Measurements from ENCODE around the gene CYGB. TPM values are rescaled to one million over a fixed set of nuclear protein-coding genes. Genes with fewer than 3 reads are reported as not detected.
"Not testable (repeated sequence)": the region's sequence is repeated elsewhere in the genome, so short reads cannot be mapped to it uniquely, and the experiment has no call there.

The CYGB gene
- total RNA-seq, 1 donor from 2014 or later: 9.1 TPM

DNA sequence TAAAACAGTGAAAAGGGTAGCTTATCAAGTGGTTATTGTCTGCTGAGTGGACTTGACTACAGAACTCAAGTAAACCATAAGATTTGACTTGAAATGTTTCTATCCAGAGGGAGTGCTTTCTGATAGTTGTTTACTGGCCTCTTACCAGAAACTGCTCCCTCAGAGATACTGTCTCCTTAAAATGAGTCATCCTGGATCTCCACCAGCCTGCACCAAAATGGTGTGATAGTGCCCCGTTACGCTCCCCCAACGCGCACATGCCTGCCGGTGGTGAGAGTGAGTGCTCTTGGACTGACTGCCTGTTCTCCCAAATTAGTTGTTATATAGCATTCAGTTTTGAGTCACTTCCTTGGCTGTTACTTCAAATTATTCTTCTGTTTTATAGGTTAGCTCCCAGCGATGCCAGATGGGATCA, 25.2 kb upstream of the CYGB start:
- Mint-ChIP-seq H3K9me3 (ENCODE audit: unreplicated experiment) (no peaks in the 10 kb centered on the region), H3K36me3 (ENCODE audit: unreplicated experiment) (peaks cover 25% of the 10 kb centered on the region), H3K27ac (ENCODE audit: unreplicated experiment) (no peak overlapping the region), H3K4me3 (ENCODE audit: unreplicated experiment) (no peak overlapping the region), H3K4me1 (ENCODE audit: unreplicated experiment) (peaks cover 28% of the 10 kb centered on the region), H3K27me3 (ENCODE audit: unreplicated experiment) (no peaks in the 10 kb centered on the region)
- DNase-seq (ENCODE audit: extremely low spot score, unreplicated experiment): no peak
- TF ChIP-seq, protein P1, sequence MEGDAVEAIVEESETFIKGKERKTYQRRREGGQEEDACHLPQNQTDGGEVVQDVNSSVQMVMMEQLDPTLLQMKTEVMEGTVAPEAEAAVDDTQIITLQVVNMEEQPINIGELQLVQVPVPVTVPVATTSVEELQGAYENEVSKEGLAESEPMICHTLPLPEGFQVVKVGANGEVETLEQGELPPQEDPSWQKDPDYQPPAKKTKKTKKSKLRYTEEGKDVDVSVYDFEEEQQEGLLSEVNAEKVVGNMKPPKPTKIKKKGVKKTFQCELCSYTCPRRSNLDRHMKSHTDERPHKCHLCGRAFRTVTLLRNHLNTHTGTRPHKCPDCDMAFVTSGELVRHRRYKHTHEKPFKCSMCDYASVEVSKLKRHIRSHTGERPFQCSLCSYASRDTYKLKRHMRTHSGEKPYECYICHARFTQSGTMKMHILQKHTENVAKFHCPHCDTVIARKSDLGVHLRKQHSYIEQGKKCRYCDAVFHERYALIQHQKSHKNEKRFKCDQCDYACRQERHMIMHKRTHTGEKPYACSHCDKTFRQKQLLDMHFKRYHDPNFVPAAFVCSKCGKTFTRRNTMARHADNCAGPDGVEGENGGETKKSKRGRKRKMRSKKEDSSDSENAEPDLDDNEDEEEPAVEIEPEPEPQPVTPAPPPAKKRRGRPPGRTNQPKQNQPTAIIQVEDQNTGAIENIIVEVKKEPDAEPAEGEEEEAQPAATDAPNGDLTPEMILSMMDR (IDR thresholded peaks at IDR 0.05): no peak

DNA sequence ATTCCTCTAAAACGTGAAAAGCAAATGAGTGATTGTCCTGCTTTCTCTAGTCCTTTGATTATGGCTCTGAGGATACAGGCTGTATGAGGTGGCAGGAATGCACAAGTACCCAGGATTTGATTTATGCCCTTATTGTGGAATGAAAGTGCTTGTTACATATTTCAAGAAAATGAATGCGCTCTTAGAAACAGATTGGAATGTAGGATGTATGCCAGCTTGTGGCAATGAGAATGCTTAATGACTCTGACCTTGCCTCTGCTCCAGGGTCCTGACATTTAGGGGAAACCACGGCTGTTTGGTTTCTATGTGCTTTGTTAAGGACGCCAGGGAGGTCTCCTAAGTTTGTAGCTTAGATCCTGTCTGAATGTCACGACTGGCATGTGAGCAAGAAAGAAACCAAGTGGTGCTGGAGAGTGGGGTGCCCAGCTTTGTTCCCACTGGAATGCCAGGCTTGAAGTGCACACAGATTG, 24.3 kb upstream of the CYGB start:
- no peaks in the 10 kb centered on the region for H3K9me3 Mint-ChIP-seq (ENCODE audit: unreplicated experiment)
- TF ChIP-seq, protein P1 (IDR thresholded peaks at IDR 0.05): no peak
- DNase-seq (ENCODE audit: extremely low spot score, unreplicated experiment): no peak
- no peak overlapping the region for H3K27ac Mint-ChIP-seq (ENCODE audit: unreplicated experiment)
- H3K27me3 Mint-ChIP-seq (ENCODE audit: unreplicated experiment): no peaks in the 10 kb centered on the region
- peaks cover 32% of the 10 kb centered on the region for H3K4me1 Mint-ChIP-seq (ENCODE audit: unreplicated experiment)
- no peak overlapping the region for H3K4me3 Mint-ChIP-seq (ENCODE audit: unreplicated experiment)
- peaks cover 25% of the 10 kb centered on the region for H3K36me3 Mint-ChIP-seq (ENCODE audit: unreplicated experiment)

DNA sequence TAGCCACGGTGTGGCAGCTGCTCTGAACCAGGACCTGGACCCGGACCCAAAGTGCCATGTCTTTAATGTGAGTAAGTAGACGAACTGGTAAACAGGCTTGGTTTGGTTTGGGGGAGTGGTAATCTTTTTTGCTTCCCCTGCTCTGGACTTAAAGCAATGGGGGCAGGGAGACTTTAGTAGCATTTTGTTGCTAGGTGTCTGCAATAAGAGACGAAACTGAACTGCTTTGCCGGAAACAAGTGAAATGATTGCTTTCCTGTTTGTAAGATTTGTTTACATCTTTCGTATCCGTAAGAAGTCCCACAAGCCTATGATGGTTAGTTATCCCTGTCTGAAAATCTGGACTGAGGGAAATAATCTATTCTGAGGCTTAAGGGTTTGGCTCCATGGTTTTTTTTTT, 23.8 kb upstream of the CYGB start:
- Mint-ChIP-seq H3K9me3 (ENCODE audit: unreplicated experiment) (no peaks in the 10 kb centered on the region), H3K27ac (ENCODE audit: unreplicated experiment) (no peak overlapping the region), H3K4me1 (ENCODE audit: unreplicated experiment) (peaks cover 36% of the 10 kb centered on the region), H3K4me3 (ENCODE audit: unreplicated experiment) (no peak overlapping the region), H3K36me3 (ENCODE audit: unreplicated experiment) (peaks cover 25% of the 10 kb centered on the region), H3K27me3 (ENCODE audit: unreplicated experiment) (no peaks in the 10 kb centered on the region)
- DNase-seq (ENCODE audit: extremely low spot score, unreplicated experiment): no peak
- TF ChIP-seq, protein P1 (IDR thresholded peaks at IDR 0.05): no peak

DNA sequence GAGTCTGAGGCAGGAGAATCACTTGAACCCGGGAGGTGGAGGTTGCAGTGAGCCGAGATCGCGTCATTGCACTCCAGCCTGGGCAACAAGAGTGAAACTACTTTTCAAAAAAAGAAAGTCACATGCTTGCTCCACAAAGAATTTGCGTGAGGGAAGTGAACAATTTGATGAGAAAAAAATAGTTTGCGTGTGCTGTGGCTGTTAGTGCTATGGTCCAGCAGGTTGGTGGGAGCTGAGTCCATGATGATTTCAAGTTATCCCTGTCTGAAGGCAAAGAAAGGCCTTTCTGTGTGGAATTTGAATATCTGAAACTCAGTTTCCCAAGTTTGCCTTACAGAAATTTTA, 23.3 kb upstream of the CYGB start:
- no peak for DNase-seq (ENCODE audit: extremely low spot score, unreplicated experiment)
- TF ChIP-seq, protein P1 (IDR thresholded peaks at IDR 0.05): no peak
- Mint-ChIP-seq H3K4me3 (ENCODE audit: unreplicated experiment) (no peak overlapping the region), H3K27me3 (ENCODE audit: unreplicated experiment) (no peaks in the 10 kb centered on the region), H3K9me3 (ENCODE audit: unreplicated experiment) (no peaks in the 10 kb centered on the region), H3K27ac (ENCODE audit: unreplicated experiment) (no peak overlapping the region), H3K36me3 (ENCODE audit: unreplicated experiment) (peaks cover 20% of the 10 kb centered on the region), H3K4me1 (ENCODE audit: unreplicated experiment) (peaks cover 36% of the 10 kb centered on the region)

DNA sequence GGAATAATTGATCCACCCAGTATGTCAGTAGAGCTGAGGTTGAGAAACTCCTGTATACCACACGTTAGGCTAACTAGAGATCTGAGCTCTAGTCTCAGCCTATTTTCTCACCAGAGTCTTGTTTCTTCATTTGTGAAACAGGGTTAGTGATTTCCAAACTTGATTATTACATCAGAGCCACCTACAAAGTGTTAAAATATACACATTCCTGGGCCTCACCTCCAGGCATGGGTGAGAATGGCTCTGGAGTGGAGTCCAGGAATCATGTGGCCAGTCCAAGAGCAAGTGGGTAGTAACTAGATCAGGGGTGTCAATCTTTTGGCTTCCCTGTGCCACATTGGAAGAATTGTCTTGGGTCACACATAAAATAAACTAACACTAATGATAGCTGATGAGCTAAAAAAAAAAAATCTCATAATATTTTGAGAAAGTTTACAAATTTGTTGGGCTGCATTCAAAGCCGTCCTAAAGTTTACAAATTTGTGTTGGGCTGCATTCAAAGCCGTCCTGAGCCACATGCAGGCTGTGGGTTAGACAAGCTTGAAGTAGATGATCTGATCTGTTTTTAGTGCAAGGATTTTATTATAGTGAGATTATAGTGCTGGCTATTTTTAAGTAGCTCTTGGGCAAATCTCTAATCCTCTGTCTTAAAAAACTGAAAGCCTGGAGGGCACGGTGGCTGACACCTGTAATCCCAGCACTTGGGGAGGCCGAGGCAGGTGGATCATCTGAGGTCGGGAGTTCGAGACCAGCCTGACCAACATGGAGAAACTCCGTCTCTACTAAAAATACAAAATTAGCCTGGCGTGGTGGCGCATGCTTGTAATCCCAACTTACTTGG, 22.7 kb upstream of the CYGB start:
- Mint-ChIP-seq H3K27me3 (ENCODE audit: unreplicated experiment) (no peaks in the 10 kb centered on the region), H3K9me3 (ENCODE audit: unreplicated experiment) (no peaks in the 10 kb centered on the region), H3K4me1 (ENCODE audit: unreplicated experiment) (peaks cover 36% of the 10 kb centered on the region), H3K27ac (ENCODE audit: unreplicated experiment) (no peak overlapping the region), H3K36me3 (ENCODE audit: unreplicated experiment) (peaks cover 15% of the 10 kb centered on the region), H3K4me3 (ENCODE audit: unreplicated experiment) (no peak overlapping the region)
- TF ChIP-seq, protein P1 (IDR thresholded peaks at IDR 0.05): no peak
- no peak for DNase-seq (ENCODE audit: extremely low spot score, unreplicated experiment)

DNA sequence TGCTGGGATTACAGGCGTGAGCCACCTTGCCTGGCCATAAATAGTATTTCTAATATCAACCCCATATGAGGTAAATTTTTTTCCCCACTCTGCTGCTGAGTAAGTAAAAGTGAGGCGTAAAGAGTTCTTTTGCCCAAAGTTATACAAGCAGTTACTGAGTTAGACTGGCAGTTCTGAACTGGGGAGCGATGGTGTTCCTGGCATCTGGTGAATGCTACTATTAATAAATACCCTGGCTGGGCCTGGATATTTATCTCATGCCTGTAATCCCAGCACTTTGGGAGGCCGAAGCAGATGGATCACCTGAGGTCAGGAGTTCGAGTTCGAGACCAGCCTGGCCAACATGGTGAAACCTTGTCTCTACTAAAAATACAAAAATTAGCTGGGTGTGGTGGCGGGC, 22.0 kb upstream of the CYGB start:
- H3K27ac Mint-ChIP-seq (ENCODE audit: unreplicated experiment); H3K4me3 Mint-ChIP-seq (ENCODE audit: unreplicated experiment); H3K27me3 Mint-ChIP-seq (ENCODE audit: unreplicated experiment); DNase-seq (ENCODE audit: extremely low spot score, unreplicated experiment); H3K9me3 Mint-ChIP-seq (ENCODE audit: unreplicated experiment): not testable (repeated sequence)
- Mint-ChIP-seq H3K36me3 (ENCODE audit: unreplicated experiment) (peaks cover 13% of the 10 kb centered on the region), H3K4me1 (ENCODE audit: unreplicated experiment) (peaks cover 36% of the 10 kb centered on the region)

Measured in osteocyte (in vitro differentiated cells).